RWPE2 (cell line): ENCODE results near the gene GPR137B.

Experiments
- ATAC-seq: fragments of 200-7000 bp; cut with Tn5 transposase; 3 replicates; pipeline ENCODE4 v1.9.1; 2021; ENCODE audit warnings: low read depth
- DNase-seq: peaks from one replicate; pipeline ENCODE4 v3.0.0-alpha.2; 2020; ENCODE audit warnings: low spot score
- H3K27ac ChIP-seq: fragments of 450-650 bp; 2 replicates; pipeline ENCODE4 v1.5.1; 2017; ENCODE audit warnings: mild to moderate bottlenecking; ENCODE audit not compliant: poor library complexity, severe bottlenecking
- H3K27me3 ChIP-seq: fragments of 250-450 bp; sonication (Bioruptor Pico); 2 replicates; pipeline ENCODE4 v1.5.1; 2021; ENCODE audit warnings: mild to moderate bottlenecking, moderate library complexity; ENCODE audit not compliant: insufficient read depth, poor library complexity, severe bottlenecking
- H3K36me3 ChIP-seq: fragments of 250-450 bp; sonication (Bioruptor Pico); 2 replicates; pipeline ENCODE4 v1.5.1; 2020; ENCODE audit warnings: low read depth, mild to moderate bottlenecking, moderate library complexity
- H3K4me1 ChIP-seq: fragments of 250-450 bp; sonication (Bioruptor Pico); 2 replicates; pipeline ENCODE4 v1.5.1; 2021; ENCODE audit warnings: mild to moderate bottlenecking, moderate library complexity; ENCODE audit not compliant: insufficient read depth, poor library complexity, severe bottlenecking
- H3K4me3 ChIP-seq: fragments of 250-450 bp; sonication (Bioruptor Pico); 2 replicates; pipeline ENCODE4 v1.5.1; 2021; ENCODE audit warnings: mild to moderate bottlenecking, moderate library complexity; ENCODE audit not compliant: severe bottlenecking
- H3K9me3 ChIP-seq: fragments of 250-450 bp; sonication (Bioruptor Pico); 2 replicates; pipeline ENCODE4 v1.5.1; 2021; ENCODE audit warnings: mild to moderate bottlenecking, moderate library complexity; ENCODE audit not compliant: severe bottlenecking
- TF ChIP-seq, protein P1 (sequence below): fragments of 450-650 bp; IDR thresholded peaks from one replicate; pipeline ENCODE4 v1.5.1; 2017; ENCODE audit warnings: mild to moderate bottlenecking, moderate library complexity; ENCODE audit not compliant: poor library complexity, severe bottlenecking

GPR137B gene

DNA sequence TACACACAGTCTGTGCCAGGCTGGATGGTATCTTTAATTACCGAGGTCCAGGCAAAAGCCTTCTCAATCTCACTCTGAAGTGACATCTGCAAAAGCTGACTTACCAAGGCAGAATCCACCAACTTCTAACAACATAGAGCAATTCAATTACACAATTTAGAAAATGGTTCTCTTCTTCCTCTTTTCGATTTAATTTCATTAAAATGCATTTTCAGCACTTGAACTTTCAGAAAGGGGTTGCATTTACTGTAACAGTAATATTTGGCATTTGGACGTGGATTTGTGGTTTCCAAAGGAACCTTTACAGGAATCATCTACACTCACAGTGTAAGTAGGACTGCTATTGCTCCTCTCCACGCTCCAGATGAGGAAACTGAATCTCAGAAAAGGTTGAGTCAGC, 86.1 kb downstream of the GPR137B start:
- H3K4me3 ChIP-seq = no peak overlapping the region
- H3K27me3 ChIP-seq = no peaks in the 10 kb centered on the region
- H3K9me3 ChIP-seq = no peaks in the 10 kb centered on the region
- no peaks in the 10 kb centered on the region for H3K36me3 ChIP-seq
- TF ChIP-seq, protein P1, sequence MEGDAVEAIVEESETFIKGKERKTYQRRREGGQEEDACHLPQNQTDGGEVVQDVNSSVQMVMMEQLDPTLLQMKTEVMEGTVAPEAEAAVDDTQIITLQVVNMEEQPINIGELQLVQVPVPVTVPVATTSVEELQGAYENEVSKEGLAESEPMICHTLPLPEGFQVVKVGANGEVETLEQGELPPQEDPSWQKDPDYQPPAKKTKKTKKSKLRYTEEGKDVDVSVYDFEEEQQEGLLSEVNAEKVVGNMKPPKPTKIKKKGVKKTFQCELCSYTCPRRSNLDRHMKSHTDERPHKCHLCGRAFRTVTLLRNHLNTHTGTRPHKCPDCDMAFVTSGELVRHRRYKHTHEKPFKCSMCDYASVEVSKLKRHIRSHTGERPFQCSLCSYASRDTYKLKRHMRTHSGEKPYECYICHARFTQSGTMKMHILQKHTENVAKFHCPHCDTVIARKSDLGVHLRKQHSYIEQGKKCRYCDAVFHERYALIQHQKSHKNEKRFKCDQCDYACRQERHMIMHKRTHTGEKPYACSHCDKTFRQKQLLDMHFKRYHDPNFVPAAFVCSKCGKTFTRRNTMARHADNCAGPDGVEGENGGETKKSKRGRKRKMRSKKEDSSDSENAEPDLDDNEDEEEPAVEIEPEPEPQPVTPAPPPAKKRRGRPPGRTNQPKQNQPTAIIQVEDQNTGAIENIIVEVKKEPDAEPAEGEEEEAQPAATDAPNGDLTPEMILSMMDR = no peak
- H3K27ac ChIP-seq = no peak overlapping the region
- no peak for ATAC-seq
- no peak for DNase-seq
- no peaks in the 10 kb centered on the region for H3K4me1 ChIP-seq

- Histone ChIP-seq H3K27ac (no peak overlapping the region), H3K36me3 (no peaks in the 10 kb centered on the region), H3K4me1 (no peaks in the 10 kb centered on the region), H3K9me3 (no peaks in the 10 kb centered on the region), H3K27me3 (no peaks in the 10 kb centered on the region), H3K4me3 (no peak overlapping the region)
- ATAC-seq (no peak), DNase-seq (no peak)
- TF ChIP-seq, protein P1 = no peak
Observed at GRCh38 chr1:236235116-236235515, 92.8 kb downstream of the GPR137B start.

DNA sequence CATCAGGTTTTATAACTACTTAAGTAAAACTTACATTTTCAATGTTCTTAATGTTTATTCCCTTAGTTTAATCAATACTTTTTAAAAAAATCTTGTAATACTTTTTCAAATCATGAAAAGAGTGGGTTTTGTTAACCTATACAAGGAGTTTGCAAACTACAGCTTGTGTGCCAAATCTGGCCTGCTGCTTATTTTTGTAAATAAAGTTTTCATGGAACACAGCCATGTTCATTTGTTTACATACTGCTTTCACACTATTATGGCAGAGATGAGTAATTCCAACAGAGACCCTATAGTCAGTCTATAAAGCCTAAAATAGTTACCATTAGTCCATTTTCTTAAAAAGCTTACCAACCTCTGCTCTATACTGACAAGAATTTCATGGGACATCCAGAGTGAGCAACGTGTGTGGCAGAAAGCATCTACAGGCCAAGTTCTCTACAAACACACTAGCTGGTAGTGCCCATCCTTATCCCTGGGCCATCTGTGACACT, 96.8 kb downstream of the GPR137B start:
- Histone ChIP-seq H3K9me3 (no peaks in the 10 kb centered on the region), H3K27me3 (no peaks in the 10 kb centered on the region), H3K4me1 (no peaks in the 10 kb centered on the region), H3K36me3 (no peaks in the 10 kb centered on the region), H3K4me3 (no peak overlapping the region), H3K27ac (no peak overlapping the region)
- TF ChIP-seq, protein P1 = no peak
- no peak for ATAC-seq
- DNase-seq = no peak

DNA sequence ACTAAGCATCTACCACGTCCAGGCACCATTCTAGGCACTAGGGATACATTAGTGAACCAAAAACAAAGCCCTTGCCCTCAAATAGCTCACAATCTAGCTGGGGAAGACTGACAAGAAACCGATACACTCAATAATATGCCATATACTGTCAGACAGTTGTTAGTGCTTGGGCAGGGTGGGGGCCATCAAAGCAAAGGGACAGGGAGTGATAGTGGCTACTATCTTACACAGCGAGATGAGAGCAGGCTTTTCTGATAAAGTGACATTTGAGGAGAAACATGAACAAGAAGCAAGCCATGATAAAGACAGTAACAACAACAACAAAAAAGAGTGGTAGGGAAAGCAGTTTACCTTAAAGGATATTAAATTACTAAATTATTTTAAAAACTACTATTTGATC, 98.3 kb downstream of the GPR137B start:
- TF ChIP-seq, protein P1 = no peak
- ATAC-seq = no peak
- no peaks in the 10 kb centered on the region for H3K4me1 ChIP-seq
- H3K4me3 ChIP-seq = no peak overlapping the region
- no peaks in the 10 kb centered on the region for H3K27me3 ChIP-seq
- DNase-seq = no peak
- H3K9me3 ChIP-seq = no peaks in the 10 kb centered on the region
- H3K36me3 ChIP-seq = no peaks in the 10 kb centered on the region
- no peak overlapping the region for H3K27ac ChIP-seq

GRCh38 chr1:236242568-236242967, 100.2 kb downstream of the GPR137B start:
- ATAC-seq = no peak
- TF ChIP-seq, protein P1 = no peak
- DNase-seq = no peak

More at GRCh38 chr1:236242568-236242967, 100.2 kb downstream of the GPR137B start:
- no peaks in the 10 kb centered on the region for H3K4me1 ChIP-seq
- no peaks in the 10 kb centered on the region for H3K9me3 ChIP-seq
- no peak overlapping the region for H3K4me3 ChIP-seq
- no peak overlapping the region for H3K27ac ChIP-seq
- no peaks in the 10 kb centered on the region for H3K27me3 ChIP-seq
- no peaks in the 10 kb centered on the region for H3K36me3 ChIP-seq
